GM20000 (cell line): ENCODE results near the gene NFATC1.

Experiments used
- DNase-seq: peaks from one replicate; pipeline ENCODE4 v3.0.0; 2012; ENCODE audit warnings: low spot score
- CTCF ChIP-seq: IDR thresholded peaks from 2 replicates; pipeline ENCODE4 v1.5.1; 2012; ENCODE audit warnings: mild to moderate bottlenecking, control low read depth; ENCODE audit errors: extremely low read depth, missing control alignments

NFATC1 gene

GRCh38 chr18:79457239-79457638, 61.5 kb downstream of the NFATC1 start:
- no peak for TF ChIP-seq CTCF
- DNase-seq: no peak

GRCh38 chr18:79457652-79458051, 61.9 kb downstream of the NFATC1 start:
- DNase-seq: no peak
- no peak for TF ChIP-seq CTCF

GRCh38 chr18:79458131-79458838, 62.6 kb downstream of the NFATC1 start:
- TF ChIP-seq CTCF: no peak
- DNase-seq: no peak

- no peak for DNase-seq
- TF ChIP-seq CTCF: no peak
Measured at GRCh38 chr18:79458917-79459803, 63.4 kb downstream of the NFATC1 start.

GRCh38 chr18:79459946-79460480, 64.3 kb downstream of the NFATC1 start:
- peak; percentile 64 for DNase-seq

GRCh38 chr18:79460481-79461300, 65.0 kb downstream of the NFATC1 start:
- no peak for TF ChIP-seq CTCF
- DNase-seq: peak; percentile 90

More at GRCh38 chr18:79459946-79460480, 64.3 kb downstream of the NFATC1 start:
- no peak for TF ChIP-seq CTCF

- DNase-seq: no peak
Measured at GRCh38 chr18:79461627-79462026, 65.9 kb downstream of the NFATC1 start.

More at GRCh38 chr18:79461627-79462026, 65.9 kb downstream of the NFATC1 start:
- no peak for TF ChIP-seq CTCF
